ENCODE measurements around the gene ZNF692.

ZNF692 gene

GRCh38 chr1:248904437-248905216 lies 45.7 kb upstream of the ZNF692 start:
- H3K36me3 Mint-ChIP-seq (ENCODE audit: low read depth) = peaks cover 10% of the 10 kb centered on the region
- H3K4me3 Mint-ChIP-seq = peak overlapping the region; percentile 86 to 99 (median 87)
- peaks cover 30% of the 10 kb centered on the region for H3K4me1 Mint-ChIP-seq
- no peaks in the 10 kb centered on the region for H3K27me3 Mint-ChIP-seq (ENCODE audit: low read depth)
- peak overlapping the region; percentile 95 to 100 (median 97) for H3K27ac Mint-ChIP-seq
- H3K9me3 Mint-ChIP-seq = no peaks in the 10 kb centered on the region
- TF ChIP-seq CTCF (IDR thresholded peaks at IDR 0.05; ENCODE audit: unreplicated experiment in 3 of 3) = no peak

- H3K36me3 Mint-ChIP-seq (ENCODE audit: low read depth) = no peaks in the 10 kb centered on the region
- no peak overlapping the region for H3K27ac Mint-ChIP-seq
- no peak overlapping the region for H3K4me3 Mint-ChIP-seq
- H3K27me3 Mint-ChIP-seq (ENCODE audit: low read depth) = no peaks in the 10 kb centered on the region
- H3K9me3 Mint-ChIP-seq = peaks cover 4% of the 10 kb centered on the region
- no peaks in the 10 kb centered on the region for H3K4me1 Mint-ChIP-seq
- TF ChIP-seq CTCF (IDR thresholded peaks at IDR 0.05; ENCODE audit: unreplicated experiment in 3 of 3) = no peak
Measured at GRCh38 chr1:248901578-248901977, 42.7 kb upstream of the ZNF692 start.

GRCh38 chr1:248900637-248901036 lies 41.8 kb upstream of the ZNF692 start:
- no peaks in the 10 kb centered on the region for H3K27me3 Mint-ChIP-seq (ENCODE audit: low read depth)
- H3K36me3 Mint-ChIP-seq (ENCODE audit: low read depth) = no peaks in the 10 kb centered on the region
- H3K4me3 Mint-ChIP-seq = no peak overlapping the region
- TF ChIP-seq CTCF (IDR thresholded peaks at IDR 0.05; ENCODE audit: unreplicated experiment in 3 of 3) = no peak
- peaks cover 4% of the 10 kb centered on the region for H3K9me3 Mint-ChIP-seq
- H3K27ac Mint-ChIP-seq = no peak overlapping the region
- no peaks in the 10 kb centered on the region for H3K4me1 Mint-ChIP-seq

DNA sequence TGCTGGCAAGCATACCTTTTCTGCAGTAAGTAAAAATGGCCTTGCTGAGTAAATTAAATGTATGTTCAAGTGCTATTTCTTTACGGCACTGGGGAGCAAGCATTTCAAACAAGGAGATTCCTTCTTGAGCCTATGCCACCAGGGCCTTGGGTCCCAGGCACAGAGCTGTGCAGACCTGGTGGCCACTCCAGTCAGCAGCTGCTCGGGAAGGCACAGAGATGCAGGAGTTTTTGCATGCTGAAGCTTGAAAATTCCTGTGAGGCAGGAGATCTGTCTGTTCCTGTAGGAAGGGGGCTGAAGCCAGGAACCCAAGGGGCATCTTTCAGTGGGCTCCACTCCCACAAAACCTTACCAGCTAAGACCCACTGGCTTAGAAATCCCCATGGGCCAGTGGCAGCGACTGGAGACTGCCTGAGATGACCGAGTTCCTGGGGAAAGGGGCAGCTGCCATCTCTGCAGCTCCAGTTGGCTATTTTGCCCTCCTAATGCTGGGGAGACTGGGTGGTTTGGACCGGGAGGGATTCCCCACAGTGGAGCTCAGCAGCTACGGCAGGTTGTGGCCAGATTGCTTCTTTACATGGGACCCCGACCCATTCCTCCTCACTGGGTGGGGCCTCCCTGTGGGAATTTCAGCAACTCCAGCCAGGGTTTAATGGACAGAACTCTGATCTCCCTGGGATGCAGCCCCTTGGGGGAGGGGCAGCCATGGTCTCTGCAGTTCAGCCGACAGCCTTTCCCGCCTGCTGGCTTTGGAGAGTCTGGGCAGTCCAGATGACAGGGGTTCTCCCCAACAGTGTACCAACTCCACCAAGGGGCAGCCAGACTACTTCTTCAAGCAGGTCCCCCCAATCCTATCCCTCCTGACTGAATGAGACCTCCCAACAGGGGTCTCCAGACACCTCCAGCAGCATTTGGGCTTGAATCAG lies 38.8 kb upstream of the ZNF692 start:
- H3K4me1 Mint-ChIP-seq = no peaks in the 10 kb centered on the region
- H3K36me3 Mint-ChIP-seq (ENCODE audit: low read depth) = no peaks in the 10 kb centered on the region
- H3K27me3 Mint-ChIP-seq (ENCODE audit: low read depth) = no peaks in the 10 kb centered on the region
- no peak overlapping the region for H3K27ac Mint-ChIP-seq
- no peak for TF ChIP-seq CTCF (IDR thresholded peaks at IDR 0.05; ENCODE audit: unreplicated experiment in 3 of 3)
- no peak overlapping the region for H3K4me3 Mint-ChIP-seq
- H3K9me3 Mint-ChIP-seq = peaks cover 4% of the 10 kb centered on the region

GRCh38 chr1:248894837-248895236 lies 36.0 kb upstream of the ZNF692 start:
- no peak for TF ChIP-seq CTCF (IDR thresholded peaks at IDR 0.05; ENCODE audit: unreplicated experiment in 3 of 3)
- Mint-ChIP-seq H3K4me3 (no peak overlapping the region), H3K4me1 (no peaks in the 10 kb centered on the region), H3K9me3 (peaks cover 4% of the 10 kb centered on the region), H3K27me3 (ENCODE audit: low read depth) (no peaks in the 10 kb centered on the region), H3K27ac (no peak overlapping the region), H3K36me3 (ENCODE audit: low read depth) (no peaks in the 10 kb centered on the region)
